Lung (tissue), 12 donors: ENCODE results near the gene ACOT7. TPM values are rescaled to one million over a fixed set of nuclear protein-coding genes. Genes with fewer than 3 reads are reported as not detected.

Experiments used
- ATAC-seq: fragments of 200-7000 bp; cut with Tn5 transposase; one replicate; pipeline ENCODE4 v1.9.1; 2020; ENCODE audit warnings: moderate number of reproducible peaks; ENCODE audit not compliant: insufficient read depth, low FRiP score
- DNase-seq, 3 donors: peaks; one replicate each; pipeline ENCODE4 v3.0.0-alpha.2; 2013 to 2017
- H3K27ac ChIP-seq, 2 donors: one replicate each; pipeline ENCODE4 v1.5.1; 2013; ENCODE audit warnings: mild to moderate bottlenecking in 2 of 2, moderate library complexity in 2 of 2, control low read depth in 1 of 2, inconsistent platforms in 1 of 2, low read depth in 1 of 2, low read length in 1 of 2
- H3K27me3 ChIP-seq, 3 donors: one replicate each; pipeline ENCODE4 v1.5.1; 2013; ENCODE audit warnings: low read length in 2 of 3; ENCODE audit not compliant: control insufficient read depth in 3 of 3, insufficient read depth in 3 of 3
- H3K36me3 ChIP-seq, 4 donors: one replicate each; pipeline ENCODE4 v1.5.1; 2013; ENCODE audit warnings: low read length in 4 of 4, mild to moderate bottlenecking in 1 of 4, moderate library complexity in 1 of 4; ENCODE audit not compliant: control insufficient read depth in 4 of 4, insufficient read depth in 4 of 4
- H3K4me1 ChIP-seq, 5 donors: one replicate each; pipeline ENCODE4 v1.5.1; 2013; ENCODE audit warnings: low read length in 5 of 5, mild to moderate bottlenecking in 2 of 5, moderate library complexity in 1 of 5; ENCODE audit not compliant: control insufficient read depth in 5 of 5, insufficient read depth in 5 of 5
- H3K4me3 ChIP-seq: one replicate; pipeline ENCODE4 v1.5.1; 2013; ENCODE audit warnings: mild to moderate bottlenecking, control low read depth, moderate library complexity
- H3K9ac ChIP-seq, 2 donors: one replicate each; pipeline ENCODE4 v1.5.1; 2013; ENCODE audit warnings: low read length in 2 of 2, control low read depth in 1 of 2; ENCODE audit not compliant: insufficient read depth in 1 of 2
- H3K9me3 ChIP-seq, 4 donors: one replicate each; pipeline ENCODE4 v1.5.1; 2013; ENCODE audit warnings: low read length in 3 of 4, mild to moderate bottlenecking in 1 of 4, moderate library complexity in 1 of 4; ENCODE audit not compliant: control insufficient read depth in 4 of 4, insufficient read depth in 3 of 4
- WGBS, 2 donors: extraction: QIAGEN DNeasy Blood & Tissue Kit; methylation state at CpG; one replicate each; pipeline ENCODE4 v1.1.7; 2013; 5-methylcytosine and 5-hydroxymethylcytosine counted together
- polyA plus RNA-seq, 2 donors: library from polyadenylated mRNA; stranded (reverse); fragments of 200-250 nt; gene quantifications; one replicate each; pipeline ENCODE4 v1.2.1, GENCODE V29; 2013
- total RNA-seq, 2 donors: library from RNA; depleted of rRNA in 1 of 2; stranded (reverse); fragments of >200 nt in 1 of 2; gene quantifications; one replicate each; pipeline ENCODE4 v1.2.1, GENCODE V29; 2014 to 2021
- TF ChIP-seq, protein P1 (sequence below): IDR thresholded peaks from 2 replicates; pipeline ENCODE4 v1.5.1; 2012; ENCODE audit warnings: mild to moderate bottlenecking; ENCODE audit errors: control extremely low read depth, extremely low read depth
- donor health status: control.
- donor health status: control.
- donor health status: Bipolar disorder and iron deficiency.
- donor health status: healthy.
- donor health status: DM: yes; HTN: yes; CAD: no.

The ACOT7 gene
- total and polyA plus RNA-seq, 4 donors = 8.8 to 37.4 (median 23.1) TPM

DNA sequence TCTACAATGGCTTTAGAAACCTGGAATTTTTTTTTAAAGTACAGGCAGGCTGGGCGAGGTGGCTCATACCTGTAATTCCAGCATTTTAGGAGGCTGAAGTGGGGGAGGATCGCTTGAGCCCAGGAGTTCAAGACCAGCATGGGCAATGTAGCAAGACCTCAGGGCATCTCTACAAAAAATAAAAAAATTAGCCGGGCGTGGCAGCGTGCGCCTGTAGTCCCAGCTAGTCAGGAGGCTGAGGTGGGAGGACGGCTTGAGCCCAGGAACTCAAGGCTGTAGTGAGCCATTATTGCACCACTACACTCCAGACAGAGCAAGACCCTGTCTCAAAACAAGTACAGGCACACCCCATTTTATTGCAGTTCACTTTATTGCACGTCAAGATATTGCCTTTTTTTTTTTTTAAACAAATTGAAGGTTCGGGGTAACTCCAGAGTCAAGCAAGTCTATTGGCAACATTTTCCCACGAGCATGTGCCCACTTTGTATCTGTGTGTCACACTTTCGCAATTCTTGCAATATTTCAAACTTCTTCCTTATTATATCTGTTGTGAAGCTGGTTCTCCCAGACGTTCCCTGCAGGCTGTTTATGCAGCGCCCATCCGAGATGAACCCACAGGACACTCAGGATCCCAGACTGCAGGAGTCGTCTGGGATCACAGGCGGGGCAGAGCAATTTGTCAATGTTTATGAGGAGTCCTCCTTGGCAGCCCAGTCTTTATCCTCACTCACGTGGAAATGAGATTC is 21.5 kb upstream of the ACOT7 start:
- Histone ChIP-seq H3K4me1 (peaks cover 0 to 7% (median 2%) of the 10 kb centered on the region in 5 donors), H3K4me3 (no peak overlapping the region), H3K27ac (no peak overlapping the region), H3K9me3 (no peaks in the 10 kb centered on the region), H3K27me3 (peaks cover 3 to 53% (median 44%) of the 10 kb centered on the region in 3 donors), H3K36me3 (no peaks in the 10 kb centered on the region), H3K9ac (no peak overlapping the region)
- ATAC-seq (no peak), DNase-seq (no peak)
- 51 to 54% methylated on average over 17 of the region's 17 CpGs for WGBS, 2 donors
- TF ChIP-seq, protein P1, sequence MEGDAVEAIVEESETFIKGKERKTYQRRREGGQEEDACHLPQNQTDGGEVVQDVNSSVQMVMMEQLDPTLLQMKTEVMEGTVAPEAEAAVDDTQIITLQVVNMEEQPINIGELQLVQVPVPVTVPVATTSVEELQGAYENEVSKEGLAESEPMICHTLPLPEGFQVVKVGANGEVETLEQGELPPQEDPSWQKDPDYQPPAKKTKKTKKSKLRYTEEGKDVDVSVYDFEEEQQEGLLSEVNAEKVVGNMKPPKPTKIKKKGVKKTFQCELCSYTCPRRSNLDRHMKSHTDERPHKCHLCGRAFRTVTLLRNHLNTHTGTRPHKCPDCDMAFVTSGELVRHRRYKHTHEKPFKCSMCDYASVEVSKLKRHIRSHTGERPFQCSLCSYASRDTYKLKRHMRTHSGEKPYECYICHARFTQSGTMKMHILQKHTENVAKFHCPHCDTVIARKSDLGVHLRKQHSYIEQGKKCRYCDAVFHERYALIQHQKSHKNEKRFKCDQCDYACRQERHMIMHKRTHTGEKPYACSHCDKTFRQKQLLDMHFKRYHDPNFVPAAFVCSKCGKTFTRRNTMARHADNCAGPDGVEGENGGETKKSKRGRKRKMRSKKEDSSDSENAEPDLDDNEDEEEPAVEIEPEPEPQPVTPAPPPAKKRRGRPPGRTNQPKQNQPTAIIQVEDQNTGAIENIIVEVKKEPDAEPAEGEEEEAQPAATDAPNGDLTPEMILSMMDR = no peak

GRCh38 chr1:6414443-6414844 is 20.9 kb upstream of the ACOT7 start:
- Histone ChIP-seq H3K36me3 (no peaks in the 10 kb centered on the region), H3K9ac (no peak overlapping the region), H3K4me1 (peaks cover 0 to 5% (median 0%) of the 10 kb centered on the region in 5 donors), H3K27me3 (peaks cover 3 to 51% (median 43%) of the 10 kb centered on the region in 3 donors), H3K9me3 (no peaks in the 10 kb centered on the region), H3K27ac (no peak overlapping the region), H3K4me3 (no peak overlapping the region)
- DNase-seq (peak in 1 of 3 donors; percentile 35), ATAC-seq (no peak)
- TF ChIP-seq, protein P1 = no peak
- WGBS, 2 donors = 6 to 11% methylated on average over 15 of the region's 15 CpGs

- no peak for DNase-seq
- Histone ChIP-seq H3K27me3 (peaks cover 0 to 44% (median 37%) of the 10 kb centered on the region in 3 donors), H3K9me3 (no peaks in the 10 kb centered on the region), H3K36me3 (no peaks in the 10 kb centered on the region), H3K27ac (no peak overlapping the region), H3K9ac (no peak overlapping the region), H3K4me1 (no peaks in the 10 kb centered on the region), H3K4me3 (no peak overlapping the region)
- TF ChIP-seq, protein P1 = no peak
- WGBS, 2 donors = 47 to 59% methylated on average over 6 of the region's 6 CpGs
- no peak for ATAC-seq
Observed at GRCh38 chr1:6412896-6413295, 19.3 kb upstream of the ACOT7 start.
